Measurements from ENCODE around the gene GAB1. TPM values are rescaled to one million over a fixed set of nuclear protein-coding genes. Genes with fewer than 3 reads are reported as not detected.

Gene GAB1
- total and polyA plus RNA-seq, 2 of the 8 experiments (the other 6 are each of a cell fraction or from before 2014, with no cell fraction given): 6.8 to 21.3 TPM

- TF ChIP-seq MAX (IDR thresholded peaks at IDR 0.05): no peak
Observed at GRCh38 chr4:143291314-143291713, 45.4 kb upstream of the GAB1 start (continued).
